ENCODE data around the gene PTCHD1.

PTCHD1 gene

GRCh38 chrX:23373129-23373804, 38.6 kb downstream of the PTCHD1 start:
- H3K36me3 Mint-ChIP-seq (ENCODE audit: insufficient read depth) = no peaks in the 10 kb centered on the region
- H3K4me3 Mint-ChIP-seq = no peak overlapping the region
- no peaks in the 10 kb centered on the region for H3K9me3 Mint-ChIP-seq
- H3K4me1 Mint-ChIP-seq (ENCODE audit: low read depth in 2 of 2) = no peaks in the 10 kb centered on the region
- H3K27ac Mint-ChIP-seq = no peak overlapping the region
- H3K27me3 Mint-ChIP-seq = no peaks in the 10 kb centered on the region
- DNase-seq = no peak
- no peak for ATAC-seq (replicated peaks)

- H3K4me3 Mint-ChIP-seq = no peak overlapping the region
- H3K27me3 Mint-ChIP-seq = no peaks in the 10 kb centered on the region
- no peak for DNase-seq
- no peak for ATAC-seq (replicated peaks)
- no peaks in the 10 kb centered on the region for H3K36me3 Mint-ChIP-seq (ENCODE audit: insufficient read depth)
- H3K4me1 Mint-ChIP-seq (ENCODE audit: low read depth in 2 of 2) = no peaks in the 10 kb centered on the region
- H3K9me3 Mint-ChIP-seq = no peaks in the 10 kb centered on the region
- no peak overlapping the region for H3K27ac Mint-ChIP-seq
These were observed 39.6 kb downstream of the PTCHD1 start for GRCh38 chrX:23374291-23374690.

- Mint-ChIP-seq H3K4me1 (ENCODE audit: low read depth in 2 of 2) (peaks cover 0 to under 1% of the 10 kb centered on the region in 2 donors), H3K27ac (no peak overlapping the region), H3K27me3 (peaks cover 0 to 2% of the 10 kb centered on the region in 2 donors), H3K36me3 (ENCODE audit: insufficient read depth) (no peaks in the 10 kb centered on the region), H3K4me3 (no peak overlapping the region), H3K9me3 (no peaks in the 10 kb centered on the region)
- ATAC-seq (replicated peaks) (no peak), DNase-seq (no peak)
These were observed 41.9 kb downstream of the PTCHD1 start for GRCh38 chrX:23376581-23376980.

- no peaks in the 10 kb centered on the region for H3K36me3 Mint-ChIP-seq (ENCODE audit: insufficient read depth)
- H3K27ac Mint-ChIP-seq = no peak overlapping the region
- no peaks in the 10 kb centered on the region for H3K9me3 Mint-ChIP-seq
- peaks cover 0 to 4% of the 10 kb centered on the region in 2 donors for H3K4me1 Mint-ChIP-seq (ENCODE audit: low read depth in 2 of 2)
- ATAC-seq (replicated peaks) (no peak), DNase-seq (no peak)
- H3K4me3 Mint-ChIP-seq = no peak overlapping the region
- peaks cover 0 to 9% of the 10 kb centered on the region in 2 donors for H3K27me3 Mint-ChIP-seq
These were observed 45.9 kb downstream of the PTCHD1 start for GRCh38 chrX:23380581-23380980.

GRCh38 chrX:23381099-23382087, 46.7 kb downstream of the PTCHD1 start:
- H3K27me3 Mint-ChIP-seq = peaks cover 0 to 9% of the 10 kb centered on the region in 2 donors
- H3K9me3 Mint-ChIP-seq = no peaks in the 10 kb centered on the region
- H3K27ac Mint-ChIP-seq = no peak overlapping the region
- H3K4me1 Mint-ChIP-seq (ENCODE audit: low read depth in 2 of 2) = peaks cover 0 to 4% of the 10 kb centered on the region in 2 donors
- no peak overlapping the region for H3K4me3 Mint-ChIP-seq
- no peaks in the 10 kb centered on the region for H3K36me3 Mint-ChIP-seq (ENCODE audit: insufficient read depth)
- DNase-seq (no peak), ATAC-seq (replicated peaks) (no peak)

GRCh38 chrX:23382572-23382971, 47.9 kb downstream of the PTCHD1 start:
- Mint-ChIP-seq H3K4me3 (no peak overlapping the region), H3K4me1 (ENCODE audit: low read depth in 2 of 2) (peaks cover 0 to 4% of the 10 kb centered on the region in 2 donors), H3K27ac (no peak overlapping the region), H3K9me3 (no peaks in the 10 kb centered on the region), H3K36me3 (ENCODE audit: insufficient read depth) (no peaks in the 10 kb centered on the region), H3K27me3 (peaks cover 0 to 9% of the 10 kb centered on the region in 2 donors)
- DNase-seq = no peak
- no peak for ATAC-seq (replicated peaks)

GRCh38 chrX:23383411-23383810, 48.8 kb downstream of the PTCHD1 start:
- H3K4me3 Mint-ChIP-seq = no peak overlapping the region
- peaks cover 0 to 9% of the 10 kb centered on the region in 2 donors for H3K27me3 Mint-ChIP-seq
- ATAC-seq (replicated peaks) (no peak), DNase-seq (no peak)
- H3K27ac Mint-ChIP-seq = no peak overlapping the region
- no peaks in the 10 kb centered on the region for H3K36me3 Mint-ChIP-seq (ENCODE audit: insufficient read depth)
- H3K9me3 Mint-ChIP-seq = no peaks in the 10 kb centered on the region
- H3K4me1 Mint-ChIP-seq (ENCODE audit: low read depth in 2 of 2) = peaks cover 0 to 4% of the 10 kb centered on the region in 2 donors

GRCh38 chrX:23385242-23385641, 50.6 kb downstream of the PTCHD1 start:
- H3K27me3 Mint-ChIP-seq = peaks cover 0 to 9% of the 10 kb centered on the region in 2 donors
- no peaks in the 10 kb centered on the region for H3K36me3 Mint-ChIP-seq (ENCODE audit: insufficient read depth)
- no peak overlapping the region for H3K4me3 Mint-ChIP-seq
- no peak overlapping the region for H3K27ac Mint-ChIP-seq
- no peaks in the 10 kb centered on the region for H3K9me3 Mint-ChIP-seq
- H3K4me1 Mint-ChIP-seq (ENCODE audit: low read depth in 2 of 2) = peaks cover 0 to 4% of the 10 kb centered on the region in 2 donors
- ATAC-seq (replicated peaks) (no peak), DNase-seq (no peak)

- ATAC-seq (replicated peaks) = no peak
- DNase-seq = no peak
- H3K27me3 Mint-ChIP-seq = peaks cover 0 to 9% of the 10 kb centered on the region in 2 donors
- peaks cover 0 to 4% of the 10 kb centered on the region in 2 donors for H3K4me1 Mint-ChIP-seq (ENCODE audit: low read depth in 2 of 2)
- H3K9me3 Mint-ChIP-seq = no peaks in the 10 kb centered on the region
- H3K36me3 Mint-ChIP-seq (ENCODE audit: insufficient read depth) = no peaks in the 10 kb centered on the region
- no peak overlapping the region for H3K27ac Mint-ChIP-seq
- no peak overlapping the region for H3K4me3 Mint-ChIP-seq
These were observed 51.6 kb downstream of the PTCHD1 start for GRCh38 chrX:23386260-23386659.

GRCh38 chrX:23386726-23387125, 52.1 kb downstream of the PTCHD1 start:
- peaks cover 0 to 5% of the 10 kb centered on the region in 2 donors for H3K27me3 Mint-ChIP-seq
- ATAC-seq (replicated peaks) (no peak), DNase-seq (no peak)
- peaks cover 0 to 2% of the 10 kb centered on the region in 2 donors for H3K4me1 Mint-ChIP-seq (ENCODE audit: low read depth in 2 of 2)
- H3K27ac Mint-ChIP-seq = no peak overlapping the region
- no peaks in the 10 kb centered on the region for H3K36me3 Mint-ChIP-seq (ENCODE audit: insufficient read depth)
- no peaks in the 10 kb centered on the region for H3K9me3 Mint-ChIP-seq
- no peak overlapping the region for H3K4me3 Mint-ChIP-seq

GRCh38 chrX:23387550-23388184, 53.0 kb downstream of the PTCHD1 start:
- H3K4me1 Mint-ChIP-seq (ENCODE audit: low read depth in 2 of 2) = no peaks in the 10 kb centered on the region
- no peaks in the 10 kb centered on the region for H3K27me3 Mint-ChIP-seq
- H3K36me3 Mint-ChIP-seq (ENCODE audit: insufficient read depth) = no peaks in the 10 kb centered on the region
- no peak overlapping the region for H3K4me3 Mint-ChIP-seq
- no peaks in the 10 kb centered on the region for H3K9me3 Mint-ChIP-seq
- H3K27ac Mint-ChIP-seq = no peak overlapping the region
- ATAC-seq (replicated peaks) (no peak), DNase-seq (no peak)

GRCh38 chrX:23389196-23389792, 54.6 kb downstream of the PTCHD1 start:
- Mint-ChIP-seq H3K27me3 (no peaks in the 10 kb centered on the region), H3K9me3 (no peaks in the 10 kb centered on the region)
- ATAC-seq (replicated peaks) = no peak

GRCh38 chrX:23390979-23391378, 56.3 kb downstream of the PTCHD1 start:
- no peak overlapping the region for H3K27ac Mint-ChIP-seq
- no peaks in the 10 kb centered on the region for H3K4me1 Mint-ChIP-seq (ENCODE audit: low read depth in 2 of 2)
- no peaks in the 10 kb centered on the region for H3K27me3 Mint-ChIP-seq
- no peak for DNase-seq
- no peaks in the 10 kb centered on the region for H3K36me3 Mint-ChIP-seq (ENCODE audit: insufficient read depth)
- no peaks in the 10 kb centered on the region for H3K9me3 Mint-ChIP-seq
- no peak overlapping the region for H3K4me3 Mint-ChIP-seq
- ATAC-seq (replicated peaks) = no peak

More at GRCh38 chrX:23389196-23389792, 54.6 kb downstream of the PTCHD1 start:
- Mint-ChIP-seq H3K27ac (no peak overlapping the region), H3K36me3 (ENCODE audit: insufficient read depth) (no peaks in the 10 kb centered on the region), H3K4me1 (ENCODE audit: low read depth in 2 of 2) (no peaks in the 10 kb centered on the region), H3K4me3 (no peak overlapping the region)
- no peak for DNase-seq

All from effector memory CD8-positive, alpha-beta T cell (primary cell).